KOPT-K1 (cell line): ENCODE measurements around the gene RFT1.
"Not testable (repeated sequence)": the region's sequence is repeated elsewhere in the genome, so short reads cannot be mapped to it uniquely, and the experiment has no call there.

Experiments
- H3K27ac ChIP-seq: fragments of 200-600 bp; sonication (generic); 2 replicates; pipeline ENCODE4 v1.5.1; 2016; ENCODE audit warnings: antibody characterized with exemption, mild to moderate bottlenecking, low read depth, low read length; ENCODE audit not compliant: poor library complexity, severe bottlenecking
- H3K36me3 ChIP-seq: fragments of 200-600 bp; sonication (generic); 2 replicates; pipeline ENCODE4 v1.5.1; 2017; ENCODE audit warnings: antibody characterized with exemption, mild to moderate bottlenecking, low read length, moderate library complexity; ENCODE audit not compliant: insufficient read depth
- H3K9me3 ChIP-seq: fragments of 200-600 bp; sonication (generic); 2 replicates; pipeline ENCODE4 v1.5.1; 2017; ENCODE audit warnings: antibody characterized with exemption, low read length, mild to moderate bottlenecking; ENCODE audit not compliant: insufficient read depth, poor library complexity, severe bottlenecking

The RFT1 gene

DNA sequence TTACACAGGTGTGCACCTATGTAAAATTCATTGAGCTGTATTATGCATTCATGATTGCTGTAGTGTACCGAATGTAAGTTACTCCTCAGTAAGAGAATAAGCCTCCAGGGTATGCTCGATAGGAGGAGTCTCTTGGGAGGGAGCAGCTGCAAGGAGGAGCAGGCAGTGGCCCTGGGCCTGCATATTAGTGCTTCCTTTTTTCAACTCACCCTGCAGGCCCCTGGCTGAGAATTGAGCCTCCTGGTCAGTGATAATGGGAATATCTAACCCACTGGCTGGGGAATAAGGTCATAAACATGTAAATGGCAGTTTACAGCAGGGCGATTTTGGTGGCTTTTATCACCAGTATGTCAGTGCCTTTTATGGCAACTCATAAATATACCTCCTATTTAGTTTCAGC, 62.7 kb downstream of the RFT1 start:
- no peak overlapping the region for H3K27ac ChIP-seq
- H3K9me3 ChIP-seq = no peaks in the 10 kb centered on the region
- H3K36me3 ChIP-seq = no peaks in the 10 kb centered on the region

DNA sequence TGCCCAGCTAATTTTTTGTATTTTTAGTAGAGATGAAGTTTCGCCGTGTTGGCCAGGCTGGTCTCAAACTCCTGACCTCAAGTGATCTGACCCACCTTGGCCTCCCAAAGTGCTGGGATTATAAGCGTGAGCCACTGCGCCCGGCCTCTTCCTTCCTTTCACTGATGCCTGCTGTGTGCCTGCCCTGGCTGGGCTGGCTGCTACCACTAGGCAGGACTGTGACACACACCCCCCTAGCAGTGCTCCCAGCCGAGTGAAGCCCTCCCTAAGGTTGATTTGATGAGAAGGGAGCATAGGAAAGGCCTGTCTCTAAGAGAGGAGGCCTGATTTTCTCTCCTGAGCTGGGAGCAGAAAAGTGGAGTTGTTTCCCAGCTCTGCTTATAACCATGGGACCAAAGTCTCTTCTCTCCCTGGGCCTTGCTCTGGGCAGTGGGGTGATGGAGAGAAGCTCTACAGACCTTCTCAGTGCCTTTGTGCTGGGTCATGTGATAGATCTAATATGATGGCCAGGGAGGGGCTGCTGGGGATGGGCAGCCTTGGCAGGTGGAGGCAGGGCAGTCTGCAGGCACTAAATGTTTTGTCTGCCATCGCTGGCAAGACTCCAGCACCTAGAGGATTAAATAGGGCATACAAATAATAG, 64.3 kb downstream of the RFT1 start:
- Histone ChIP-seq H3K9me3 (no peaks in the 10 kb centered on the region), H3K36me3 (no peaks in the 10 kb centered on the region), H3K27ac (no peak overlapping the region)

DNA sequence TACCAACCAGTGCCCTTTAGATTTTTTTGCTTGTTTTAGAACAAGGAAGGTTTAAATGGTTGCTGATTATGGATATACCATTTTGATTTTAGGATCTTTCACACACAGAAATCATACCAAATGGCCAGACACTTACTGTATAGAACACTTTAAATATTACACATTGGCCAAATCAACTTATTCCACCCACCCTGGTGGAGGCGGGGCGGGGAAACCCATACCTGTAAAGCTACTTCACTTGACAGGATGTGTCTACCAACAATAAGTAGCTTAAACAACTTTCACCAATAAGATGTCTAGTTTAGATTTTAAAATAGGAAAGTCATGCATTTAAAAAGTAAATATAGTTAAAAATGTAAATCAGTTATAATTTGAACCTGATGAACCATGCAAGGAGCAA, 67.3 kb downstream of the RFT1 start:
- Histone ChIP-seq H3K36me3 (no peaks in the 10 kb centered on the region), H3K9me3 (no peaks in the 10 kb centered on the region)

DNA sequence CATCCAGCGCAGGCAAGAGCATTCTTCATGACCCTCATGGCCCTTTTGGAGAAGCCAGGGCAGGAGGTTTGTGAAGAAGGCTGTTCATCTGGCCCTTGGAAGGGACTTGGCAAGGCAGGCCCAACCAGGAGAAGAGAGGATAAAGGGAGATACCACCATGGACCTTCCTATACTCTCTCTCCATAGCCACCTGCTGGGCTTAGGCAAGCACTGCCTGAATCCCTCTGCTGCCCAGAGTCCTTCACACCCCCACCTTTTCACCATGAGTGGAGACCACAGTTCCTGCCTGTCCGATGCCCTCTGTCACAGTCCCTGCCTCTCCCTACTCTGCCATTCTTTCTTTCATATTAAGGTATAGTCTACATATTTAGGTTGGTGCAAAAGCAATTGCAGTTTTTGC, 73.8 kb downstream of the RFT1 start:
- Histone ChIP-seq H3K9me3 (no peaks in the 10 kb centered on the region), H3K36me3 (no peaks in the 10 kb centered on the region), H3K27ac (no peak overlapping the region)

More for the DNA sequence above, 67.3 kb downstream of the RFT1 start:
- H3K27ac ChIP-seq = no peak overlapping the region

GRCh38 chr3:53054233-53054632, 76.0 kb downstream of the RFT1 start:
- H3K9me3 ChIP-seq, H3K36me3 ChIP-seq, H3K27ac ChIP-seq: not testable (repeated sequence)

DNA sequence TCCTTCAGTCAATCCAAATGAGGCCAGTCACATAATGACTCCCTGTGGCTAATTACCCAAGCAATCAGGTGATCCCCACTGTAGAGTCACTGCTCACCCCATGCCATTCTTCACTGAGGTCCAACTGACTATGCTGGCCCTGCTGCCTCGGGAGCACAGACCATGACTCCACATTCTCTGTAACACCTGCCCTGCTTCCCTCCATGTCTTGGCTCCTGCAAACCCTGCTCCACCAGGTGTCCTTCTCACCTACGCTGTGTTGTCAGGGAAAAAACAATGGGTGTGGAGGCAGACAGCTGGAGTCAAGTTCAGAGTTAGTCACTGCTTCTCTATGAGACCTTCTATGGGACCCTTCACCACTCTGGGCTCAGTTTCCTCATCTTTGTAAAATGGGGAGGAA, 78.3 kb downstream of the RFT1 start:
- Histone ChIP-seq H3K27ac (no peak overlapping the region), H3K36me3 (no peaks in the 10 kb centered on the region), H3K9me3 (no peaks in the 10 kb centered on the region)

- no peaks in the 10 kb centered on the region for H3K9me3 ChIP-seq
- H3K36me3 ChIP-seq = no peaks in the 10 kb centered on the region
- H3K27ac ChIP-seq = no peak overlapping the region
Measured at GRCh38 chr3:53049987-53050386, 80.2 kb downstream of the RFT1 start.

DNA sequence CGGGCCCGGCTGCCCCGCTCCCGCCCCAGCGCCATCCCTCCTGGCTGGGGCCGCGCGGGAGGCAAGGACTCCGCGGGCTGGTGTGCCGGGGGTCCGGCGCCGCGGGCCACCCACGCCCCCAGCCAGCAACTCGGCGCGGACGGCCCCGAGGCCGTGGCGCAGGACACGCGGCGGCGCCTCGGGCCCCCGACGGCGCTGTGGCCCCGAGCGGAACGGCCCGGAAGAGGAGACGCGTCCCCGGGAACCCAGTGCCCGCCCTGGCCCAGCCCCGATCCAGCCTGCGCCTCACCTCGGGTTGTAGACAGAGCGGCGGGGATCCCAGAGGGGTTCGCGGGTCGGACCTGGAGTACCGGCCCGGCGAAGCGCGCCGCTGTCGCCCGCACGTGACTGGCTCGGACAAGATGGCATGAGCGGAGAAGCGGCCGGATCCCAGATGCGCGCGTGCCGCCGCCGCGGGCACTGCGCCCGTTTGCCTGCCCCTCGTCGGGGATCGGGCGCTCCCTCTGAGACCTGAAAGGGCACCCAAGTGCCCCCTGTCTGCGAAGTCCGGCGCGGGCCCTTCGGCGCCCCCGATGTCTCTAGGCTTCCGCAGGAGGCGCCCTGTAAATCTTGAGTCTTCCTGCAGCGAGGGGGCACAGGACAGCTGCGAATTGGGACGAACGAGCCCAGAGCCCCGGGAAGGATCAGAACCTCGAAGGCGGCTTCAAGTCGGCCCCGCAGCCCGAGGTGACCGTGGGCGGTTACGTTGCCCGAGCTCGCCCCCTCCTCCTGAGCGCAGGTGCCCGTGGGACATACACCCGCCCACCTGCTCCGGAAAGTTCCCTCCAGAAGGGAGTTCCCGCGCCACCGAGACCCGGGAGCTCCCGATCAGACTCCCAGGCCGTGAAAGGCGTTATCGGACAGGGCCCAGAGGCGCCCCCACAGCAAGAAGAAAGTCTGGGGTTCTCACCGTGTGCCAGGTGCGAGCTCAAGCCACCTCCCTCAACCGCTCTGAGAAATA, 83.8 kb downstream of the RFT1 start:
- peak overlapping the region; percentile 88 for H3K27ac ChIP-seq
- no peaks in the 10 kb centered on the region for H3K36me3 ChIP-seq
- H3K9me3 ChIP-seq = no peaks in the 10 kb centered on the region

DNA sequence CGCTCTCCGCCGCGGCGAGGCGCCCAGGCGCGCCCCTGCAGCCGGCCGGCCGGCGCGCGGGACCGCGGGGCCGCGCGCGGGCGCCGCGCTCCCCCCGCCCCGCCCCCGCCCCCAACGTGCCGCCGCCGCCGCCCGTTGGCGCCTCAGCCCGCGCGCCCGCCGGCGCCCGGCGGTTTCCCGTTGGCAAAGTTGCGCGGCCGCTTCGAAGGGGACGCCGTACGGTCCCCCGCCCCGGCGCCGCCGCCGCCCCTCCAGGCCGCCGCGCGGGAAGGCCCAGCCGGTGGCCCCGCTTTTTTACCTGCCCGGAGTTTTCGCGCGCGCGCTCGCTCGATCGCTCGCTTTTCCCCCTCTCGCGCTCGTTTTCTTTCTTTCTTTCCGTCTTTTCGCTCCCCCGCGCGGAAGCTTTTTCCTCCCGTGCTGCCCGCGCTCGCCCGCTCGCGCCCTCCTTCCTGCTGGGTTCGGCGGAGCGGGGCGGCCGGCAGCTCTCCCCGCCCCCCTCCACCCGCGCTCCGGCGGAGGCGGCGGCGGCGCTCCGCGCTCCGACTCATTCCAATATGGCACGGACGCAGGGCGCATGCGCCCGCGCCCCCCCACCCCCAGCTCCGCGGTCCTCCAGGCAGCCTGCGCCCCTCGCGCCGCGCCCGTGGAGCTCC, 84.6 kb downstream of the RFT1 start, which contains the start of gene SFMBT1:
Gene SFMBT1, minus strand, starts transcription at position 556 of the 653 bp plus-strand sequence. CDS start 76,945 bp downstream, outside the sequence.
- Histone ChIP-seq H3K27ac (peak within 1 kb of the TSS; percentile 88), H3K36me3 (no peaks in the 10 kb centered on the region), H3K9me3 (no peaks in the 10 kb centered on the region)

GRCh38 chr3:53044711-53045517, 85.3 kb downstream of the RFT1 start:
- Histone ChIP-seq H3K36me3 (no peaks in the 10 kb centered on the region), H3K27ac (peak overlapping the region; percentile 88), H3K9me3 (no peaks in the 10 kb centered on the region)

DNA sequence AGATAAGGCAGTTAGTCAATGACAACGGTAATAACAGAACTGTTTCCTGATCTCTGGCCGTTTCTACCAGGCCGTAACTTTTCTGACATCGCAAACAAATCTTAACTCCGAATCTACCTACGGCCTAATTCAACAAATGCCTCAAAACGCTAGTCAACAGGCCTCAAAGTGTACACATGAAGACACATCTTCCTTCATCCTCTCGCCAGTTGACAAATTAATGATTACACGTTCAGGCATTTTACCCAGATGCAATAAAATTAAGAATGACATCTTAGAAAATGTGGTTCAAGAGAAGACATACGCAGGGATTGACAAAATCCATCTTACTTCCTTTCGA, 85.9 kb downstream of the RFT1 start:
- no peaks in the 10 kb centered on the region for H3K9me3 ChIP-seq
- no peaks in the 10 kb centered on the region for H3K36me3 ChIP-seq
- peak overlapping the region; percentile 88 for H3K27ac ChIP-seq

GRCh38 chr3:53043738-53044137, 86.5 kb downstream of the RFT1 start:
- Histone ChIP-seq H3K36me3 (no peaks in the 10 kb centered on the region), H3K9me3 (no peaks in the 10 kb centered on the region), H3K27ac (peak overlapping the region; percentile 88)

DNA sequence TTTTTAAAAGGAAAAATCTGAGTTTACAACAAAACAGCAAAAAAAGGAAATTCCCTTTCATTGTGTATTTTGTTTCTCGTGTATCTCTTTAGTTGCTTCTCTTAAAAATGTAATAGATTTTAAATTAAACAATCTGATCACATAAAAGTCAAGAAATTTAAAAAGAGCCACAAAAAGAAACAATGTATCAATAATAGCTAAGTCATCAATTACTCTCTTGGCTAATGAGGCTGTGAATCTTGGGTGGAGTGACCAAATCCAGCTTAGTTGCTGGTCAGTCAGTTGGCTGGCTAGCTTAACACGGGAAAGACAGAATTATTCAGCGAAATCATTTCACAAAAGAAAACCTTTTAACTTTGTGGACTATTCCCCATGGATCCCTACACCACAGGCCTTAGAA, 87.6 kb downstream of the RFT1 start:
- no peaks in the 10 kb centered on the region for H3K9me3 ChIP-seq
- no peaks in the 10 kb centered on the region for H3K36me3 ChIP-seq
- no peak overlapping the region for H3K27ac ChIP-seq

GRCh38 chr3:53040351-53040820, 89.8 kb downstream of the RFT1 start:
- Histone ChIP-seq H3K27ac (no peak overlapping the region), H3K36me3 (no peaks in the 10 kb centered on the region), H3K9me3 (no peaks in the 10 kb centered on the region)
